Liver (tissue), 10 donors: ENCODE data around the gene SLC35A1. TPM values are rescaled to one million over a fixed set of nuclear protein-coding genes. Genes with fewer than 3 reads are reported as not detected.

Experiments
- DNase-seq: peaks from one replicate; pipeline ENCODE4 v3.0.0-alpha.2; 2017; ENCODE audit warnings: low spot score
- H3K27ac ChIP-seq, 2 donors: one replicate each; pipeline ENCODE4 v1.7.0; 2013; ENCODE audit warnings: inconsistent platforms in 2 of 2, low read length in 2 of 2, control low read depth in 1 of 2, low read depth in 1 of 2, mild to moderate bottlenecking in 1 of 2
- H3K27me3 ChIP-seq, 4 donors: one replicate each; pipeline versions ENCODE4 v1.6.1 to v1.7.0; 2013; ENCODE audit warnings: low read length in 3 of 4, inconsistent platforms in 1 of 4, mild to moderate bottlenecking in 1 of 4, moderate library complexity in 1 of 4; ENCODE audit not compliant: control insufficient read depth in 4 of 4, insufficient read depth in 4 of 4
- H3K36me3 ChIP-seq, 4 donors: one replicate each; pipeline versions ENCODE4 v1.6.1 to v1.7.0; 2013; ENCODE audit warnings: low read length in 3 of 4, mild to moderate bottlenecking in 3 of 4, low read depth in 1 of 4, moderate library complexity in 1 of 4; ENCODE audit not compliant: control insufficient read depth in 4 of 4, insufficient read depth in 3 of 4
- H3K4me1 ChIP-seq, 4 donors: one replicate each; pipeline versions ENCODE4 v1.6.1 to v1.7.0; 2013; ENCODE audit warnings: low read length in 3 of 4, mild to moderate bottlenecking in 3 of 4, moderate library complexity in 1 of 4; ENCODE audit not compliant: control insufficient read depth in 4 of 4, insufficient read depth in 4 of 4
- H3K4me3 ChIP-seq, 3 donors: one replicate each; pipeline versions ENCODE4 v1.6.1 to v1.7.0; 2013; ENCODE audit warnings: low read length in 3 of 3, control low read depth in 1 of 3, low read depth in 1 of 3, mild to moderate bottlenecking in 1 of 3
- H3K9ac ChIP-seq, 2 donors: one replicate each; pipeline ENCODE4 v1.7.0; 2013; ENCODE audit warnings: low read length in 2 of 2, mild to moderate bottlenecking in 2 of 2, moderate library complexity in 2 of 2, control low read depth in 1 of 2, low read depth in 1 of 2
- H3K9me3 ChIP-seq, 4 donors: one replicate each; pipeline versions ENCODE4 v1.6.1 to v1.7.0; 2013; ENCODE audit warnings: low read length in 3 of 4; ENCODE audit not compliant: control insufficient read depth in 4 of 4
- ATF3 ChIP-seq: IDR thresholded peaks from 2 replicates; pipeline ENCODE4 v1.6.1; 2016; ENCODE audit warnings: antibody characterized with exemption
- CTCF ChIP-seq: fragments of 150-350 bp; IDR thresholded peaks from 2 replicates; pipeline ENCODE4 v1.5.1; 2017; ENCODE audit warnings: improper control_type of control experiment, low read depth, low read length; ENCODE audit not compliant: missing input control
- FOXA1 ChIP-seq: IDR thresholded peaks from 2 replicates; pipeline ENCODE4 v1.6.1; 2016; ENCODE audit warnings: antibody characterized with exemption
- HNF4A ChIP-seq, 2 donors: conservative IDR thresholded peaks; 2 replicates each; pipeline ENCODE4 v1.6.1; 2016; ENCODE audit warnings: antibody characterized with exemption in 2 of 2, mild to moderate bottlenecking in 2 of 2
- HNF4G ChIP-seq: IDR thresholded peaks from 2 replicates; pipeline ENCODE4 v1.6.1; 2016; ENCODE audit warnings: antibody characterized with exemption
- JUND ChIP-seq, 2 donors: IDR thresholded peaks; 2 replicates each; pipeline ENCODE4 v1.6.1; 2016; ENCODE audit warnings: antibody characterized with exemption in 2 of 2
- REST ChIP-seq: IDR thresholded peaks from 2 replicates; pipeline ENCODE4 v1.6.1; 2016; ENCODE audit warnings: antibody characterized with exemption, mild to moderate bottlenecking
- RXRA ChIP-seq, 2 donors: IDR thresholded peaks; 2 replicates each; pipeline ENCODE4 v1.6.1; 2017 to 2018; ENCODE audit warnings: antibody characterized with exemption in 2 of 2, mild to moderate bottlenecking in 1 of 2
- SP1 ChIP-seq: IDR thresholded peaks from 2 replicates; pipeline ENCODE4 v1.6.1; 2018; ENCODE audit warnings: antibody characterized with exemption, mild to moderate bottlenecking
- WGBS: extraction: QIAGEN DNeasy Blood & Tissue Kit; methylation state at CpG from one replicate; pipeline ENCODE4 v1.1.7; 2013; 5-methylcytosine and 5-hydroxymethylcytosine counted together
- polyA plus RNA-seq, 2 donors: library from polyadenylated mRNA; stranded (reverse) in 1 of 2; unstranded in 1 of 2; fragments of 200-250 nt in 1 of 2; fragments of >200 nt in 1 of 2; fragmentation: Nextera tagmentation in 1 of 2; extraction: Ambion mirVana in 1 of 2; gene quantifications; one replicate each; pipeline versions ENCODE4 v1.2.1 to v1.2.3, GENCODE V29; 2013 to 2015
- small RNA-seq: library from RNA; depleted of rRNA; stranded (forward); fragments of <200 nt; gene quantifications from one replicate; pipeline ENCODE3, GENCODE V24; 2014
- total RNA-seq, 2 donors: library from RNA; depleted of rRNA; stranded (reverse); fragments of >200 nt; gene quantifications; one replicate each; pipeline ENCODE4 v1.2.3, GENCODE V29; 2014
- donor health status: healthy.
- donor health status: healthy.
- donor health status: healthy.
- donor health status: healthy.
- donor health status: healthy.

The SLC35A1 gene
- total and polyA plus RNA-seq, 4 donors, result 9.0 to 13.7 (median 10.6) TPM

- H3K27me3 ChIP-seq, result no peaks in the 10 kb centered on the region
- H3K9me3 ChIP-seq, result no peaks in the 10 kb centered on the region
- no peaks in the 10 kb centered on the region for H3K4me1 ChIP-seq
- no peak for TF ChIP-seq ATF3
- no peak for TF ChIP-seq JUND (IDR thresholded peaks at IDR 0.05)
- no peak for TF ChIP-seq FOXA1
- no peak for TF ChIP-seq HNF4G
- TF ChIP-seq RXRA (IDR thresholded peaks at IDR 0.05), result no peak
- TF ChIP-seq CTCF, result no peak
- TF ChIP-seq HNF4A (conservative IDR thresholded peaks at IDR 0.05), result no peak
- TF ChIP-seq SP1, result no peak
- no peak for TF ChIP-seq REST
- DNase-seq, result no peak
- H3K36me3 ChIP-seq, result peaks cover 2 to 30% (median 27%) of the 10 kb centered on the region in 4 donors
- WGBS, result 94% methylated on average over 1 of the region's 1 CpG
- H3K27ac ChIP-seq, result no peak overlapping the region
- no peak overlapping the region for H3K9ac ChIP-seq
- H3K4me3 ChIP-seq, result no peak overlapping the region
These were observed 88.2 kb downstream of the SLC35A1 start for GRCh38 chr6:87561017-87561416.

Small RNA genes lying within 50 kb of the gene (small RNA-seq; reads per million reads assigned to genes)
- gene AL049697.2, result not detected
- not detected for gene RNU6-444P

Other genes starting within 250 kb of the SLC35A1 start
- gene SMIM8, start 150.4 kb upstream of the SLC35A1 start, total RNA-seq, result 1 to 10 TPM; 4.6 to 6.1 TPM
- gene SMIM8, start 150.4 kb upstream of the SLC35A1 start, polyA plus RNA-seq, result 1 to 10 TPM; 2.3 to 5.9 TPM
- gene GJB7, start 143.7 kb upstream of the SLC35A1 start, total RNA-seq, result not detected
- under 1 TPM in 1 of 2 donors, not detected in 1; 0.32 TPM for gene GJB7, start 143.7 kb upstream of the SLC35A1 start, polyA plus RNA-seq
- gene C6orf163, start 128.2 kb upstream of the SLC35A1 start, total RNA-seq, result 1 to 10 TPM in 1 of 2 donors, under 1 TPM in 1; 0.79 to 3.0 TPM
- gene C6orf163, start 128.2 kb upstream of the SLC35A1 start, polyA plus RNA-seq, result under 1 TPM; 0.09 to 0.56 TPM
- under 1 TPM in 1 of 2 donors, not detected in 1; 0.42 TPM for gene CFAP206, start 65.0 kb upstream of the SLC35A1 start, total RNA-seq
- under 1 TPM; 0.08 to 0.11 TPM for gene CFAP206, start 65.0 kb upstream of the SLC35A1 start, polyA plus RNA-seq
- 10 to 100 TPM; 14.6 to 18.1 TPM for gene RARS2, start 117.0 kb downstream of the SLC35A1 start, total RNA-seq
- 10 to 100 TPM; 10.9 to 19.2 TPM for gene RARS2, start 117.0 kb downstream of the SLC35A1 start, polyA plus RNA-seq
- gene ORC3, start 117.2 kb downstream of the SLC35A1 start, total RNA-seq, result 10 to 100 TPM; 12.1 to 14.5 TPM
- 1 to 10 TPM; 5.2 to 8.9 TPM for gene ORC3, start 117.2 kb downstream of the SLC35A1 start, polyA plus RNA-seq
- 10 to 100 TPM; 12.2 to 18.8 TPM for gene AKIRIN2, start 229.3 kb downstream of the SLC35A1 start, total RNA-seq
- 10 to 100 TPM; 11.0 to 16.6 TPM for gene AKIRIN2, start 229.3 kb downstream of the SLC35A1 start, polyA plus RNA-seq